ENCODE data around the gene PI4KA. TPM values are rescaled to one million over a fixed set of nuclear protein-coding genes. Genes with fewer than 3 reads are reported as not detected.

The PI4KA gene
- total RNA-seq, 1 donor from 2014 or later, result 140 TPM

- Mint-ChIP-seq H3K4me1 (ENCODE audit: low read depth) (no peaks in the 10 kb centered on the region), H3K27ac (no peak overlapping the region), H3K4me3 (ENCODE audit: low read depth) (no peak overlapping the region), H3K9me3 (ENCODE audit: low read depth) (no peaks in the 10 kb centered on the region), H3K36me3 (ENCODE audit: insufficient read depth) (peaks cover 16% of the 10 kb centered on the region), H3K27me3 (no peaks in the 10 kb centered on the region)
- no peak for DNase-seq (ENCODE audit: low spot score, unreplicated experiment)
- TF ChIP-seq CTCF (IDR thresholded peaks at IDR 0.05; ENCODE audit: unreplicated experiment), result no peak
These were observed 65.5 kb downstream of the PI4KA start for GRCh38 chr22:20792966-20793728.

- TF ChIP-seq CTCF (IDR thresholded peaks at IDR 0.05; ENCODE audit: unreplicated experiment), result no peak
- H3K36me3 Mint-ChIP-seq (ENCODE audit: insufficient read depth), result peaks cover 16% of the 10 kb centered on the region
- H3K9me3 Mint-ChIP-seq (ENCODE audit: low read depth), result no peaks in the 10 kb centered on the region
- DNase-seq (ENCODE audit: low spot score, unreplicated experiment), result no peak
- H3K4me1 Mint-ChIP-seq (ENCODE audit: low read depth), result no peaks in the 10 kb centered on the region
- H3K27me3 Mint-ChIP-seq, result no peaks in the 10 kb centered on the region
- H3K4me3 Mint-ChIP-seq (ENCODE audit: low read depth), result no peak overlapping the region
- no peak overlapping the region for H3K27ac Mint-ChIP-seq
These were observed 66.2 kb downstream of the PI4KA start for GRCh38 chr22:20792221-20792965.

- Mint-ChIP-seq H3K27me3 (no peaks in the 10 kb centered on the region), H3K4me3 (ENCODE audit: low read depth) (no peak overlapping the region), H3K27ac (no peak overlapping the region), H3K36me3 (ENCODE audit: insufficient read depth) (peaks cover 19% of the 10 kb centered on the region), H3K9me3 (ENCODE audit: low read depth) (no peaks in the 10 kb centered on the region), H3K4me1 (ENCODE audit: low read depth) (no peaks in the 10 kb centered on the region)
- no peak for DNase-seq (ENCODE audit: low spot score, unreplicated experiment)
- no peak for TF ChIP-seq CTCF (IDR thresholded peaks at IDR 0.05; ENCODE audit: unreplicated experiment)
These were observed 69.8 kb downstream of the PI4KA start for GRCh38 chr22:20788627-20789344.

GRCh38 chr22:20787746-20788626 is 70.6 kb downstream of the PI4KA start:
- Mint-ChIP-seq H3K4me3 (ENCODE audit: low read depth) (no peak overlapping the region), H3K27ac (no peak overlapping the region), H3K36me3 (ENCODE audit: insufficient read depth) (peaks cover 19% of the 10 kb centered on the region), H3K9me3 (ENCODE audit: low read depth) (no peaks in the 10 kb centered on the region), H3K27me3 (no peaks in the 10 kb centered on the region), H3K4me1 (ENCODE audit: low read depth) (no peaks in the 10 kb centered on the region)
- no peak for TF ChIP-seq CTCF (IDR thresholded peaks at IDR 0.05; ENCODE audit: unreplicated experiment)
- DNase-seq (ENCODE audit: low spot score, unreplicated experiment), result no peak

Measured in progenitor cell of endocrine pancreas (in vitro differentiated cells).